ENCODE data around the gene ZAR1L. TPM values are rescaled to one million over a fixed set of nuclear protein-coding genes. Genes with fewer than 3 reads are reported as not detected.

ZAR1L gene
- polyA plus RNA-seq, 2 of the 4 experiments (the other 2 are of a cell fraction) = not detected

- CTCF ChIA-PET = interaction anchor here (0.6 kb wide), 1 partner anchor 252 kb away, joined by 3 read pairs; the partner anchor contains the start of gene PDS5B
- FAIRE-seq (no peak), ATAC-seq (no peak), DNase-seq (ENCODE audit: low read depth in 1 of 2, low spot score in 1 of 2) (no peak)
- H3K4me3 ChIP-seq = no peak overlapping the region
- no peak overlapping the region for H3K27ac ChIP-seq
- H3K4me2 ChIP-seq = no peak overlapping the region
- TF ChIP-seq JUN (IDR thresholded peaks at IDR 0.05) (no peak), FOSL2 (IDR thresholded peaks at IDR 0.05) (no peak), FOSL2 (CRISPR knock-in tag; IDR thresholded peaks at IDR 0.05) (no peak), RCOR1 (IDR thresholded peaks at IDR 0.05; ENCODE audit: low read depth, low read length) (no peak), SREBF2 (IDR thresholded peaks at IDR 0.05) (no peak), PHF8 (IDR thresholded peaks at IDR 0.05; ENCODE audit: borderline replicate concordance, low read depth) (no peak), ZSCAN20 (CRISPR knock-in tag; IDR thresholded peaks at IDR 0.05) (no peak), USF2 (IDR thresholded peaks at IDR 0.05) (no peak), MYC (IDR thresholded peaks at IDR 0.05; ENCODE audit: borderline replicate concordance, low read length) (no peak), ZNF302 (CRISPR knock-in tag; IDR thresholded peaks at IDR 0.05) (no peak), NPAS2 (CRISPR knock-in tag; IDR thresholded peaks at IDR 0.05; ENCODE audit: borderline replicate concordance) (no peak), HDAC2 (IDR thresholded peaks at IDR 0.05) (no peak), MAFK (IDR thresholded peaks at IDR 0.05; ENCODE audit: partially characterized antibody) (no peak), EHMT2 (IDR thresholded peaks at IDR 0.05; ENCODE audit: low read depth) (no peak), NFE2L2 (conservative IDR thresholded peaks at IDR 0.05; ENCODE audit: low read length) (no peak)
- TF ChIP-seq, protein P1, sequence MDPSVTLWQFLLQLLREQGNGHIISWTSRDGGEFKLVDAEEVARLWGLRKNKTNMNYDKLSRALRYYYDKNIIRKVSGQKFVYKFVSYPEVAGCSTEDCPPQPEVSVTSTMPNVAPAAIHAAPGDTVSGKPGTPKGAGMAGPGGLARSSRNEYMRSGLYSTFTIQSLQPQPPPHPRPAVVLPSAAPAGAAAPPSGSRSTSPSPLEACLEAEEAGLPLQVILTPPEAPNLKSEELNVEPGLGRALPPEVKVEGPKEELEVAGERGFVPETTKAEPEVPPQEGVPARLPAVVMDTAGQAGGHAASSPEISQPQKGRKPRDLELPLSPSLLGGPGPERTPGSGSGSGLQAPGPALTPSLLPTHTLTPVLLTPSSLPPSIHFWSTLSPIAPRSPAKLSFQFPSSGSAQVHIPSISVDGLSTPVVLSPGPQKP (IDR thresholded peaks at IDR 0.05; ENCODE audit: low read depth, low read length) = no peak
- TF ChIP-seq, protein P2, sequence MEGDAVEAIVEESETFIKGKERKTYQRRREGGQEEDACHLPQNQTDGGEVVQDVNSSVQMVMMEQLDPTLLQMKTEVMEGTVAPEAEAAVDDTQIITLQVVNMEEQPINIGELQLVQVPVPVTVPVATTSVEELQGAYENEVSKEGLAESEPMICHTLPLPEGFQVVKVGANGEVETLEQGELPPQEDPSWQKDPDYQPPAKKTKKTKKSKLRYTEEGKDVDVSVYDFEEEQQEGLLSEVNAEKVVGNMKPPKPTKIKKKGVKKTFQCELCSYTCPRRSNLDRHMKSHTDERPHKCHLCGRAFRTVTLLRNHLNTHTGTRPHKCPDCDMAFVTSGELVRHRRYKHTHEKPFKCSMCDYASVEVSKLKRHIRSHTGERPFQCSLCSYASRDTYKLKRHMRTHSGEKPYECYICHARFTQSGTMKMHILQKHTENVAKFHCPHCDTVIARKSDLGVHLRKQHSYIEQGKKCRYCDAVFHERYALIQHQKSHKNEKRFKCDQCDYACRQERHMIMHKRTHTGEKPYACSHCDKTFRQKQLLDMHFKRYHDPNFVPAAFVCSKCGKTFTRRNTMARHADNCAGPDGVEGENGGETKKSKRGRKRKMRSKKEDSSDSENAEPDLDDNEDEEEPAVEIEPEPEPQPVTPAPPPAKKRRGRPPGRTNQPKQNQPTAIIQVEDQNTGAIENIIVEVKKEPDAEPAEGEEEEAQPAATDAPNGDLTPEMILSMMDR (IDR thresholded peaks at IDR 0.05) = no peak
- TF ChIP-seq, protein P3, sequence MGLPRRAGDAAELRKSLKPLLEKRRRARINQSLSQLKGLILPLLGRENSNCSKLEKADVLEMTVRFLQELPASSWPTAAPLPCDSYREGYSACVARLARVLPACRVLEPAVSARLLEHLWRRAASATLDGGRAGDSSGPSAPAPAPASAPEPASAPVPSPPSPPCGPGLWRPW (IDR thresholded peaks at IDR 0.05) = no peak
- POLR2A ChIA-PET = no interaction called here
- H3K4me1 ChIP-seq = no peaks in the 10 kb centered on the region
- no peaks in the 10 kb centered on the region; the same call in 1 of the 3 replicates for H3K9me3 ChIP-seq
- 92% methylated on average over 2 of the region's 2 CpGs for WGBS (ENCODE audit: missing lambda C conversion rate)
Observed at GRCh38 chr13:32334671-32335070, 19.5 kb upstream of the ZAR1L start.

- WGBS (ENCODE audit: missing lambda C conversion rate) = 93% methylated on average over 2 of the region's 2 CpGs
- TF ChIP-seq RAD21 (conservative IDR thresholded peaks at IDR 0.05 in 1 of 2, IDR thresholded peaks at IDR 0.05 in 1 of 2) (no peak), EP300 (IDR thresholded peaks at IDR 0.05) (no peak), CBX2 (IDR thresholded peaks at IDR 0.05; ENCODE audit: borderline replicate concordance, low read depth) (no peak), EHF (CRISPR knock-in tag; IDR thresholded peaks at IDR 0.05) (no peak), CBX8 (IDR thresholded peaks at IDR 0.05) (no peak), RCOR1 (IDR thresholded peaks at IDR 0.05; ENCODE audit: low read depth, low read length) (no peak), SREBF2 (IDR thresholded peaks at IDR 0.05) (no peak), ESRRA (IDR thresholded peaks at IDR 0.05; ENCODE audit: borderline replicate concordance, low read length) (no peak), CEBPB (IDR thresholded peaks at IDR 0.05) (no peak), MAFK (IDR thresholded peaks at IDR 0.05; ENCODE audit: partially characterized antibody) (no peak), ZSCAN20 (CRISPR knock-in tag; IDR thresholded peaks at IDR 0.05) (no peak), CHD2 (IDR thresholded peaks at IDR 0.05; ENCODE audit: low read length, partially characterized antibody) (no peak), USF2 (IDR thresholded peaks at IDR 0.05) (no peak)
- TF ChIP-seq, protein P4, sequence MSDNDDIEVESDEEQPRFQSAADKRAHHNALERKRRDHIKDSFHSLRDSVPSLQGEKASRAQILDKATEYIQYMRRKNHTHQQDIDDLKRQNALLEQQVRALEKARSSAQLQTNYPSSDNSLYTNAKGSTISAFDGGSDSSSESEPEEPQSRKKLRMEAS (IDR thresholded peaks at IDR 0.05) = no peak
- Histone ChIP-seq H3K9me3 (no peaks in the 10 kb centered on the region; the same call in 2 of the 3 replicates), H3K4me3 (no peak overlapping the region), H3K4me1 (no peaks in the 10 kb centered on the region), H3K27ac (no peak overlapping the region), H3K4me2 (no peak overlapping the region)
- FAIRE-seq (no peak), ATAC-seq (no peak), DNase-seq (ENCODE audit: low read depth in 1 of 2, low spot score in 1 of 2) (no peak)
- ChIA-PET CTCF (interaction anchor here (0.9 kb wide), 1 partner anchor 15 kb away, joined by 6 read pairs; the partner anchor contains the start of gene BRCA2), POLR2A (no interaction called here)
Observed at GRCh38 chr13:32330441-32330840, 15.3 kb upstream of the ZAR1L start.

Data from A549 (cell line).